GM10266 (cell line): Measurements from ENCODE around the gene SFT2D1.

Experiments
- DNase-seq: peaks from one replicate; pipeline ENCODE4 v3.0.0; 2012; ENCODE audit errors: extremely low spot score
- TF ChIP-seq, protein P1 (sequence below): IDR thresholded peaks from 2 replicates; pipeline ENCODE4 v1.5.1; 2012; ENCODE audit warnings: mild to moderate bottlenecking, low read depth; ENCODE audit not compliant: control insufficient read depth, insufficient read depth; ENCODE audit errors: missing control alignments

SFT2D1 gene

DNA sequence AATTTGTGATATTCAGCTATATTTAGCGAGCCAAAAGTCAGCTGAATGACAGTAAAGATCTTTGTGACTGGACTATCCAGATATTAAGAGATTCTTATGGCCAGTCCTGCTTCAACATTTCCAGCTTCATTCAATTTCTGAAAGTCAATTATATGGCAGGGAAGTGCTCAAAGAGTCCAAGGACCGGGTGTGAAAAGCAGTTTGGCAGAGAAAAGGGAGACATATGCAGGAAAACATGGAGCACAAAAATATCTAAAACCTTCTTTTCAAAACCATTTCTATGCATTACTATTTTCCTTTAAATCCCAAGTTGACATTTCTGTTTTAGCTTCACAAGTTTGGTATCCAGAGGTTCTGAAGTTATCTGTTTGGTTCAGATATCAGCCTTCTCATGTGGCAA, 35.4 kb upstream of the SFT2D1 start:
- DNase-seq, result no peak
- TF ChIP-seq, protein P1, sequence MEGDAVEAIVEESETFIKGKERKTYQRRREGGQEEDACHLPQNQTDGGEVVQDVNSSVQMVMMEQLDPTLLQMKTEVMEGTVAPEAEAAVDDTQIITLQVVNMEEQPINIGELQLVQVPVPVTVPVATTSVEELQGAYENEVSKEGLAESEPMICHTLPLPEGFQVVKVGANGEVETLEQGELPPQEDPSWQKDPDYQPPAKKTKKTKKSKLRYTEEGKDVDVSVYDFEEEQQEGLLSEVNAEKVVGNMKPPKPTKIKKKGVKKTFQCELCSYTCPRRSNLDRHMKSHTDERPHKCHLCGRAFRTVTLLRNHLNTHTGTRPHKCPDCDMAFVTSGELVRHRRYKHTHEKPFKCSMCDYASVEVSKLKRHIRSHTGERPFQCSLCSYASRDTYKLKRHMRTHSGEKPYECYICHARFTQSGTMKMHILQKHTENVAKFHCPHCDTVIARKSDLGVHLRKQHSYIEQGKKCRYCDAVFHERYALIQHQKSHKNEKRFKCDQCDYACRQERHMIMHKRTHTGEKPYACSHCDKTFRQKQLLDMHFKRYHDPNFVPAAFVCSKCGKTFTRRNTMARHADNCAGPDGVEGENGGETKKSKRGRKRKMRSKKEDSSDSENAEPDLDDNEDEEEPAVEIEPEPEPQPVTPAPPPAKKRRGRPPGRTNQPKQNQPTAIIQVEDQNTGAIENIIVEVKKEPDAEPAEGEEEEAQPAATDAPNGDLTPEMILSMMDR, result no peak

DNA sequence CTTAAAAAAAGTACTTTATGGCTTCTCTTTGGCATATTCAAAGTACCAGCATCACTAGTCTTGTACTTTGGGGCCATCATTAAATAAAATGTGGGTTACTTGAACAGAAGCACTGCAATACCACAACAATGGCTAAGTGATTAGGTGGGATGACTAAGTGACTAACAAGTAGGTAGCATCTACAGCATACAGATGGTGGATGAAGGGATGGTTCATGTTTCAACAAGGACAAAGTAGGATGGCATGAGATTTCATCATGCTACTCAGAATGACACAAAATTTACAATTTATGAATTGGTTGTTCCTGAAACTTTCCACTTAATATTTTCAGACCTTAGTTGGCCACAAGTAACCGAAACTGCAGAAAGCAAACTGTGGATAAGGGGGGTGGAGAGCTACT, 32.7 kb upstream of the SFT2D1 start:
- no peak for DNase-seq
- TF ChIP-seq, protein P1, result no peak

DNA sequence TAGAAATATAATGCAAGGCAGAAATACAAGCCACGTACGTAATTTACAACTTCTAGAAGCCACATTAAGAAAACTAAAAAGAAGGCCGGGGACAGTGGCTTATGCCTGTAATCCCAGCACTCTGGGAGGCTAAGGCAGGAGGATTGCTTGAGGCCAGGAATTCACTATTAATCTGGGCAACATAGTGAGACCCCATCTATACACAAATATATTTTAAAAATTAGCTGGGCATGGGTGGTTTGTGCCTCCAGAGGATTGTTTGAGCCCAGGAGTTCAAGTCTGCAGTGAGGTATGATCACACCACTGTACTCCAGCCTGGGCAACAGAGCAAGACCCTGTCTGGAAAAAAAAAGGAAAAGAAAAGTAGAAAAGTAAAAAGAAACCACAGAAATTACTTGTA, 28.1 kb upstream of the SFT2D1 start:
- DNase-seq, result no peak
- TF ChIP-seq, protein P1, result no peak

DNA sequence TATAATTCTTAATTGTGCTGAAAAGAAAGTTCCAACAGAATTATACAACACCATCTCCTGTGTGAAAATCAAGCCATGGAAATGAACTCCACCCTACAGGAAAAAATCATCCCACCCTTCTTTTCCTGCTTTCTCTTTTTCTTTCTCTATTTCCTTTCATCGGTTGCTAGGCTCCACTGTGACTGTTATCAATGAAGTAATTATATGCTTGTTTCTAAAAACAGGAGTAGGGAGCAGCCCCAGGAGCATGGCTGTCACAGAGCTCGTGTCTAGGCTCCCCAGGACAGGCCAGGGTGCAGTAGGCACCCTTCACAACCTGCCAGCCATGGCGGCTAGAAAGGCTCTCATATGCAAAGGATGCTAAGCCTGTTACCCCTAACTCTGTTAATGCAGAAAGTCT, 27.4 kb upstream of the SFT2D1 start:
- DNase-seq, result no peak
- TF ChIP-seq, protein P1, result no peak

DNA sequence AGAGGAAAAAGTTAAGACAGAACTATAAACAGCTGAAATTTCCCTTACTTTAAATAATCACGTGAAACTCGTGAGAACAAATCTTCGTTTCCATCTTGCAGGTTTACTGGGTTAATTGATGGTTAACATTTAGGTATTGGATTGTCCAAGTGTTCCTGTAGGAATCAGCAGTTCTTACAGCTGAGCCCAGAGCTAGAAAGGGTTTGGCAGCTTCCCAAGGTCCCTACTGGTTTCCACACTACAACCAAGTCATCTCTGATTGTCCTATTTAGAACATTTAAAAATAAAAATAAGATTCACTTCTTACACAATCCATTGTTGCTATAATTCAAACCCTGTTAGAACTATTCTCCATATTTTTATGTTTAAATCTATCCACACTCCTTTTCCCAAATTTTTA, 24.6 kb upstream of the SFT2D1 start:
- no peak for DNase-seq

DNA sequence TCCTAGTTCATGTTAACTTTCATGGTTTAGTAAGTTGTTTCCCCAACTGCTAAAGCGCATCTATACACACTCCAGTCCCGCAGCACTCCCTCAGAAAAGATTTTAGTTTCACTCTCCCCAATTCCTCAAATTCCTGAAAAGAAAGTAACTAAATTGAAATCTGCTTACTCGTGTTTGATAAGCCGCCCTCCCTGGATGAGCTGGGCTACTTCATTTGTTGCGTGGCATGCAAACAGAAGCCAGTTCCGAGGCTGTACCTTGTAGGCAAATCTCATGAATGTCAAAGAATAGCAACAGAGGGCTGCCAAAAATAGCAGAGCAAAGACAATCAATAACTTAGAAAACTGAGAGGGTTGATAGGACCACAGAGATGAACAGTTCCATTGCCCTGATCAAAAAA, 23.5 kb upstream of the SFT2D1 start:
- TF ChIP-seq, protein P1, result no peak
- DNase-seq, result no peak

More for the DNA sequence above, 24.6 kb upstream of the SFT2D1 start:
- TF ChIP-seq, protein P1, result no peak

DNA sequence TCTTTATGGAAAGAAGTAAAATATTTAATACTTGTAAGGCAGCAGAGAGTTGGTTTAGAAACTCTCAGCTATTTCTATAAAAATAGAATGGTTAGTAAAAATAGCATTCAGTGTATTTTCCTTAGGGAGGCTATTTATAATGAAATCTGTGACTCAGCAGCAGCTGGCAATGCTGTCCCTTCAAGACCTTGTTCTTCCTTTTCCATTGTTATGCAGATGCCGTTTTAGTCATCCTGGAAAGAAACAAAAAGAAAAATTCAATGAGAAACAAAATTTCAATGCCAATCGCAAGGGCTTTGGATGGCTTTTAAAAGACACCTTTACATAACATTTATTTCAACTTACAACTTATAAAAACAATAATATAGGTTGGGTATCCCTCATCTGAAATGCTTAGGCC, 22.9 kb upstream of the SFT2D1 start:
- TF ChIP-seq, protein P1, result no peak
- DNase-seq, result no peak
